GM12891 (cell line): ENCODE measurements around the gene COX14.

Source experiments
- PAX5 ChIP-seq: IDR thresholded peaks from 2 replicates; pipeline ENCODE4 v1.6.1; 2011; ENCODE audit warnings: low read length, moderate library complexity, mild to moderate bottlenecking; ENCODE audit not compliant: insufficient read depth, severe bottlenecking
- POLR2A ChIP-seq: IDR thresholded peaks from 2 replicates; pipeline ENCODE4 v1.6.1; 2011; ENCODE audit warnings: low read depth, low read length, control low read depth
- POLR2AphosphoS5 ChIP-seq: IDR thresholded peaks from 2 replicates; pipeline ENCODE4 v1.6.1; 2011; ENCODE audit warnings: low read depth, low read length, control low read depth
- SPI1 ChIP-seq: IDR thresholded peaks from 2 replicates; pipeline ENCODE4 v1.6.1; 2011; ENCODE audit warnings: low read depth, low read length, control low read depth
- TAF1 ChIP-seq: IDR thresholded peaks from 2 replicates; pipeline ENCODE4 v1.6.1; 2011; ENCODE audit warnings: low read depth, low read length, control low read depth

DNA sequence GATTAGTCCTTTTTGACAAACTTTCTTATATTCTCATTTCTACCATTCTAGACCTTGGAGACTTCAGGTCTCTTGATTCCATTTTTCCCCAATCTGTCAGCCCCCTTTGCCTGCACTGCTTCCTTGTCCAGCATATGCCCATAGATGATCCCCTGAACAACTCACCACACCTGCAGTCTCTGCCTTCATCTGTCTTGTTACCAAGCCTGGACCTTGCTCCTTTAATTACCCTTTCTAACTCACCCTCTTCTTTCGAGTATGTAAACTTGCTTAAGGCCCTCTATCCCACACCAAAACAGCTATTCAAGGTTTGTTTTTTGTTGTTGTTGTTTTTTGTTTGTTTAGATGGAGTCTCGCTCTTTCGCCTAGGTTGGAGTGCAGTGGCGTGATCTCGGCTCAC lies 9.6 kb downstream of the COX14 start:
- TF ChIP-seq POLR2A, result no peak
- no peak for TF ChIP-seq POLR2AphosphoS5
- TF ChIP-seq TAF1, result no peak
- TF ChIP-seq SPI1, result no peak
- TF ChIP-seq PAX5, result no peak
